Breast epithelium (tissue), 4 donors: Measurements from ENCODE around the gene RAB3GAP1. TPM values are rescaled to one million over a fixed set of nuclear protein-coding genes. Genes with fewer than 3 reads are reported as not detected.

Source experiments
- DNase-seq, 2 donors: peaks; one replicate each; pipeline ENCODE4 v3.0.0-alpha.2; 2019; ENCODE audit warnings: low spot score in 2 of 2
- H3K27ac ChIP-seq, 2 donors: fragments of 200-600 bp; sonication (generic) in 1 of 2; one replicate each; pipeline ENCODE4 v1.5.1; 2016 to 2019; ENCODE audit warnings: mild to moderate bottlenecking in 1 of 2
- H3K27me3 ChIP-seq, 2 donors: fragments of 200-600 bp; sonication (generic) in 1 of 2; one replicate each; pipeline versions ENCODE4 v1.5.1 to v1.6.0; 2017 to 2019; ENCODE audit warnings: control low read depth in 1 of 2, mild to moderate bottlenecking in 1 of 2
- H3K36me3 ChIP-seq: fragments of 200-600 bp; one replicate; pipeline ENCODE4 v1.5.1; 2019
- H3K4me1 ChIP-seq, 2 donors: fragments of 200-600 bp; sonication (generic); one replicate each; pipeline ENCODE4 v1.5.1; 2016 to 2019; ENCODE audit warnings: control low read depth in 1 of 2
- H3K4me3 ChIP-seq, 3 donors: fragments of 200-600 bp; sonication (generic); 1 replicate in 2 of 3; 2 replicates in 1 of 3; pipeline ENCODE4 v1.5.1; 2016 to 2019; ENCODE audit warnings: mild to moderate bottlenecking in 3 of 3, moderate library complexity in 2 of 3
- H3K9me3 ChIP-seq, 2 donors: fragments of 200-600 bp; sonication (generic) in 1 of 2; one replicate each; pipeline ENCODE4 v1.5.1; 2016 to 2019; ENCODE audit warnings: control low read depth in 1 of 2
- CTCF ChIP-seq, 3 donors: fragments of 450-650 bp; IDR thresholded peaks; one replicate each; pipeline ENCODE4 v1.5.1; 2016 to 2017; ENCODE audit warnings: antibody characterized with exemption in 3 of 3, mild to moderate bottlenecking in 3 of 3, moderate library complexity in 3 of 3
- POLR2A ChIP-seq: fragments of 450-650 bp; IDR thresholded peaks from one replicate; pipeline ENCODE4 v1.6.1; 2016; ENCODE audit warnings: antibody characterized with exemption, mild to moderate bottlenecking, moderate library complexity
- POLR2AphosphoS5 ChIP-seq, 3 donors: sonication (generic); formaldehyde crosslinking; IDR thresholded peaks; one replicate each; pipeline ENCODE4 v1.6.1; 2017; ENCODE audit warnings: antibody characterized with exemption in 3 of 3
- intact Hi-C: fragments of 100-400 bp; cut with DNase I; formaldehyde crosslinking; loops from one replicate; pipeline ENCODE4 v1.15.1; 2023; ENCODE audit warnings: low total_unique reads
- total RNA-seq, 3 donors: library from RNA; depleted of rRNA; stranded (reverse); fragments of >200 nt; gene quantifications; one replicate each; pipeline ENCODE4 v1.1.0, GENCODE V29; 2016

RAB3GAP1 gene
- total RNA-seq, 3 donors from 2014 or later, result 53.9 to 70.5 (median 54.1) TPM

- H3K36me3 ChIP-seq, result no peaks in the 10 kb centered on the region
- no peak overlapping the region for H3K4me3 ChIP-seq
- DNase-seq, result no peak
- no peaks in the 10 kb centered on the region for H3K4me1 ChIP-seq
- TF ChIP-seq CTCF (IDR thresholded peaks at IDR 0.05), result no peak
- intact Hi-C loops, result no loop called here
- no peak overlapping the region for H3K27ac ChIP-seq
- H3K9me3 ChIP-seq, result peaks cover under 1% of the 10 kb centered on the region in 2 donors
- no peaks in the 10 kb centered on the region for H3K27me3 ChIP-seq
Observed at GRCh38 chr2:135182601-135183000, 130.5 kb downstream of the RAB3GAP1 start.

- intact Hi-C loops, result no loop called here
- H3K4me1 ChIP-seq, result no peaks in the 10 kb centered on the region
- DNase-seq, result no peak
- H3K4me3 ChIP-seq, result no peak overlapping the region
- no peak overlapping the region for H3K27ac ChIP-seq
- no peaks in the 10 kb centered on the region for H3K36me3 ChIP-seq
- no peaks in the 10 kb centered on the region for H3K27me3 ChIP-seq
- H3K9me3 ChIP-seq, result no peaks in the 10 kb centered on the region
- no peak for TF ChIP-seq CTCF (IDR thresholded peaks at IDR 0.05)
Observed at GRCh38 chr2:135183822-135184221, 131.7 kb downstream of the RAB3GAP1 start.

- H3K27ac ChIP-seq, result no peak overlapping the region
- H3K9me3 ChIP-seq, result peaks cover 13 to 16% of the 10 kb centered on the region in 2 donors
- no peaks in the 10 kb centered on the region for H3K36me3 ChIP-seq
- H3K4me3 ChIP-seq, result no peak overlapping the region
- no peaks in the 10 kb centered on the region for H3K27me3 ChIP-seq
- DNase-seq, result no peak
- intact Hi-C loops, result no loop called here
- no peak for TF ChIP-seq POLR2AphosphoS5 (IDR thresholded peaks at IDR 0.05)
- no peak for TF ChIP-seq POLR2A
- TF ChIP-seq CTCF (IDR thresholded peaks at IDR 0.05), result no peak
- no peaks in the 10 kb centered on the region for H3K4me1 ChIP-seq
Observed at GRCh38 chr2:135186054-135186453, 134.0 kb downstream of the RAB3GAP1 start.

- Histone ChIP-seq H3K27ac (no peak overlapping the region), H3K9me3 (peaks cover 13 to 16% of the 10 kb centered on the region in 2 donors), H3K36me3 (no peaks in the 10 kb centered on the region), H3K4me3 (no peak overlapping the region), H3K4me1 (no peaks in the 10 kb centered on the region), H3K27me3 (no peaks in the 10 kb centered on the region)
- DNase-seq, result no peak
- intact Hi-C loops, result no loop called here
- TF ChIP-seq POLR2A (no peak), CTCF (IDR thresholded peaks at IDR 0.05) (no peak), POLR2AphosphoS5 (IDR thresholded peaks at IDR 0.05) (no peak)
Observed at GRCh38 chr2:135187270-135187669, 135.2 kb downstream of the RAB3GAP1 start.

GRCh38 chr2:135189148-135189547, 137.1 kb downstream of the RAB3GAP1 start:
- peaks cover 13 to 16% of the 10 kb centered on the region in 2 donors for H3K9me3 ChIP-seq
- no peak for DNase-seq
- no peaks in the 10 kb centered on the region for H3K4me1 ChIP-seq
- H3K27me3 ChIP-seq, result no peaks in the 10 kb centered on the region
- intact Hi-C loops, result no loop called here
- no peaks in the 10 kb centered on the region for H3K36me3 ChIP-seq
- H3K27ac ChIP-seq, result no peak overlapping the region
- H3K4me3 ChIP-seq, result no peak overlapping the region
- no peak for TF ChIP-seq POLR2AphosphoS5 (IDR thresholded peaks at IDR 0.05)
- no peak for TF ChIP-seq CTCF (IDR thresholded peaks at IDR 0.05)
- no peak for TF ChIP-seq POLR2A
